Keratinocyte (primary cell): ENCODE data around the gene AGO1. TPM values are rescaled to one million over a fixed set of nuclear protein-coding genes. Genes with fewer than 3 reads are reported as not detected.

Experiments
- DNase-seq: peaks from one replicate; pipeline ENCODE4 v3.0.0-alpha.2; 2011; ENCODE audit warnings: low read depth, missing footprints, low spot score
- FAIRE-seq: peaks from 2 replicates; lab custom pipeline; 2011; peaks lifted over from hg19 to GRCh38; lab: Jason Lieb, UNC
- H2AFZ ChIP-seq: 2 replicates; pipeline ENCODE4 v1.6.0; 2012; ENCODE audit warnings: low read length, control low read depth, inconsistent platforms; ENCODE audit not compliant: control insufficient read depth
- H3K27ac ChIP-seq: 2 replicates; pipeline ENCODE4 v1.5.1; 2011; ENCODE audit warnings: low read length; ENCODE audit not compliant: control insufficient read depth, insufficient read depth
- H3K27me3 ChIP-seq: 3 replicates; pipeline ENCODE4 v1.6.0; 2011; ENCODE audit warnings: low read length; ENCODE audit not compliant: control insufficient read depth, insufficient read depth; ENCODE audit errors: extremely low read depth
- H3K36me3 ChIP-seq, 2 experiments: 2 replicates in 1 of 2; 3 replicates in 1 of 2; pipeline ENCODE4 v1.5.1; 2011; ENCODE audit warnings: low read length in 2 of 2, mild to moderate bottlenecking in 1 of 2; ENCODE audit not compliant: control insufficient read depth in 2 of 2, insufficient read depth in 2 of 2; ENCODE audit errors: extremely low read depth in 1 of 2
- H3K4me1 ChIP-seq: 3 replicates; pipeline ENCODE4 v1.5.1; 2011; ENCODE audit warnings: low read length; ENCODE audit not compliant: control insufficient read depth, insufficient read depth; ENCODE audit errors: extremely low read depth
- H3K4me2 ChIP-seq: 3 replicates; pipeline ENCODE4 v1.6.0; 2011; ENCODE audit warnings: low read depth, low read length; ENCODE audit not compliant: control insufficient read depth, insufficient read depth; ENCODE audit errors: extremely low read depth
- H3K4me3 ChIP-seq, 3 experiments: fragments of 200-600 bp in 1 of 3; sonication (generic) in 1 of 3; 2 replicates in 2 of 3; 3 replicates in 1 of 3; pipeline ENCODE4 v1.5.1; 2011 to 2016; ENCODE audit warnings: low read length in 3 of 3, mild to moderate bottlenecking in 3 of 3, control low read depth in 2 of 3, inconsistent platforms in 1 of 3, low read depth in 1 of 3, mixed read lengths in 1 of 3, mixed run types in 1 of 3, moderate library complexity in 1 of 3; ENCODE audit not compliant: control insufficient read depth in 2 of 3, insufficient read depth in 2 of 3; ENCODE audit errors: extremely low read depth in 1 of 3
- H3K79me2 ChIP-seq: 2 replicates; pipeline ENCODE4 v1.6.0; 2012; ENCODE audit warnings: low read length; ENCODE audit not compliant: control insufficient read depth, insufficient read depth
- H3K9ac ChIP-seq: 3 replicates; pipeline ENCODE4 v1.6.0; 2011; ENCODE audit warnings: low read length; ENCODE audit not compliant: control insufficient read depth, insufficient read depth; ENCODE audit errors: extremely low read depth
- H3K9me1 ChIP-seq: 3 replicates; pipeline ENCODE4 v1.6.0; 2011; ENCODE audit warnings: low read length; ENCODE audit not compliant: control insufficient read depth, insufficient read depth; ENCODE audit errors: extremely low read depth
- H3K9me3 ChIP-seq: 2 replicates; pipeline ENCODE4 v1.5.1; 2012; ENCODE audit warnings: low read depth, low read length; ENCODE audit not compliant: control insufficient read depth
- H4K20me1 ChIP-seq: 3 replicates; pipeline ENCODE4 v1.6.0; 2011; ENCODE audit warnings: low read length; ENCODE audit not compliant: control insufficient read depth, insufficient read depth; ENCODE audit errors: extremely low read depth
- CTCF ChIP-seq, 3 experiments: IDR thresholded peaks in 1 of 3; conservative IDR thresholded peaks in 1 of 3; optimal IDR thresholded peaks in 1 of 3; 2 replicates in 2 of 3; 3 replicates in 1 of 3; pipeline versions ENCODE3 to v1.5.1; 2011; ENCODE audit warnings: low read length in 3 of 3, mild to moderate bottlenecking in 3 of 3, moderate library complexity in 2 of 3, control low read depth in 1 of 3, inconsistent platforms in 1 of 3; ENCODE audit not compliant: insufficient read depth in 2 of 3; ENCODE audit errors: extremely low read depth in 1 of 3
- EZH2 ChIP-seq: IDR thresholded peaks from one replicate; pipeline ENCODE4 v1.6.1; 2012; ENCODE audit warnings: inconsistent platforms, mild to moderate bottlenecking, low read length, moderate library complexity
- dilution Hi-C: fragments of 300-500 bp; cut with MboI; formaldehyde crosslinking; loops from one replicate; pipeline ENCODE4 v1.7.0; 2020; ENCODE audit warnings: low sequenced_read_pairs; ENCODE audit not compliant: extremely low pct_ligation_motif_present
- polyA plus RNA-seq, 5 experiments: library from polyadenylated mRNA; depleted of rRNA in 3 of 5; stranded (reverse) in 3 of 5; stranded (forward) in 1 of 5; unstranded in 1 of 5; fragments of >200 nt; gene quantifications; 1 replicate in 1 of 5; 2 replicates in 3 of 5; 3 replicates in 1 of 5; pipeline versions ENCODE4 v1.2.1 to v1.2.3, GENCODE V29; 2011 to 2012; ENCODE audit warnings: missing spikeins in 2 of 5, low read depth in 1 of 5, low replicate concordance in 1 of 5

The AGO1 gene
- polyA plus RNA-seq, 1 donor (not counting 4 experiments of a cell fraction or from before 2014, with no cell fraction given), result 5.7 TPM

GRCh38 chr1:35876988-35877387, 6.0 kb upstream of the AGO1 start:
- dilution Hi-C loops, result no loop called here
- H3K27ac ChIP-seq, result no peak overlapping the region
- H3K4me1 ChIP-seq, result no peaks in the 10 kb centered on the region
- H3K9me3 ChIP-seq, result no peaks in the 10 kb centered on the region
- no peaks in the 10 kb centered on the region for H4K20me1 ChIP-seq
- H3K9me1 ChIP-seq, result peaks cover 2% of the 10 kb centered on the region
- FAIRE-seq (no peak), DNase-seq (no peak)
- no peaks in the 10 kb centered on the region for H3K36me3 ChIP-seq
- H3K27me3 ChIP-seq, result no peaks in the 10 kb centered on the region
- H3K9ac ChIP-seq, result no peak overlapping the region
- TF ChIP-seq CTCF (optimal IDR thresholded peaks at IDR 0.05 in 1 of 3, IDR thresholded peaks at IDR 0.05 in 1 of 3, conservative IDR thresholded peaks at IDR 0.05 in 1 of 3; ENCODE audit: extremely low read depth in 1 of 3, insufficient read depth in 2 of 3, low read length in 3 of 3), result no peak
- no peak for TF ChIP-seq EZH2
- H2AFZ ChIP-seq, result no peak overlapping the region
- no peak overlapping the region for H3K4me2 ChIP-seq
- H3K4me3 ChIP-seq, result no peak overlapping the region
- no peaks in the 10 kb centered on the region for H3K79me2 ChIP-seq

GRCh38 chr1:35881850-35882273, 1.1 kb upstream of the AGO1 start:
- no peaks in the 10 kb centered on the region for H3K9me3 ChIP-seq
- no peak for DNase-seq
- no peaks in the 10 kb centered on the region for H3K4me1 ChIP-seq
- H3K27ac ChIP-seq, result no peak overlapping the region
- TF ChIP-seq CTCF (optimal IDR thresholded peaks at IDR 0.05 in 1 of 3, IDR thresholded peaks at IDR 0.05 in 1 of 3, conservative IDR thresholded peaks at IDR 0.05 in 1 of 3; ENCODE audit: extremely low read depth in 1 of 3, insufficient read depth in 2 of 3, low read length in 3 of 3) (no peak), EZH2 (no peak)
- no peaks in the 10 kb centered on the region for H4K20me1 ChIP-seq
- H3K9ac ChIP-seq, result no peak overlapping the region
- no peak for FAIRE-seq
- H3K79me2 ChIP-seq, result peaks cover 7% of the 10 kb centered on the region
- dilution Hi-C loops, result no loop called here
- H3K4me3 ChIP-seq, result no peak overlapping the region
- no peak overlapping the region for H3K4me2 ChIP-seq
- peaks cover 5% of the 10 kb centered on the region for H3K9me1 ChIP-seq
- H3K27me3 ChIP-seq, result no peaks in the 10 kb centered on the region
- H2AFZ ChIP-seq, result no peak overlapping the region
- no peaks in the 10 kb centered on the region for H3K36me3 ChIP-seq
